ENCODE data around the gene RNF130.

- no peak for TF ChIP-seq CTCF (IDR thresholded peaks at IDR 0.05; ENCODE audit: low read depth, low read length, missing input control)
- no peak for TF ChIP-seq REST (IDR thresholded peaks at IDR 0.05)
- TF ChIP-seq GABPA (IDR thresholded peaks at IDR 0.05 in 1 of 2, conservative IDR thresholded peaks at IDR 0.05 in 1 of 2) = no peak
- no peak for TF ChIP-seq RAD21 (IDR thresholded peaks at IDR 0.05)
Measured at GRCh38 chr5:179920175-179920574, 151.4 kb downstream of the RNF130 start.
